CD4-positive, alpha-beta T cell treated with Interleukin-10 for 1 hour (primary cell): Measurements from ENCODE around the gene APLNR.
"Not testable (repeated sequence)": the region's sequence is repeated elsewhere in the genome, so short reads cannot be mapped to it uniquely, and the experiment has no call there.

Source experiments
- DNase-seq: peaks from one replicate; pipeline ENCODE4 v3.0.0-alpha.2; 2020

APLNR gene

GRCh38 chr11:57237204-57237681 is at the start of gene APLNR:
Gene APLNR (minus strand): TSS chr11:57237250. CDS start chr11:57237004, 246 bp downstream.
- no peak for DNase-seq

DNA sequence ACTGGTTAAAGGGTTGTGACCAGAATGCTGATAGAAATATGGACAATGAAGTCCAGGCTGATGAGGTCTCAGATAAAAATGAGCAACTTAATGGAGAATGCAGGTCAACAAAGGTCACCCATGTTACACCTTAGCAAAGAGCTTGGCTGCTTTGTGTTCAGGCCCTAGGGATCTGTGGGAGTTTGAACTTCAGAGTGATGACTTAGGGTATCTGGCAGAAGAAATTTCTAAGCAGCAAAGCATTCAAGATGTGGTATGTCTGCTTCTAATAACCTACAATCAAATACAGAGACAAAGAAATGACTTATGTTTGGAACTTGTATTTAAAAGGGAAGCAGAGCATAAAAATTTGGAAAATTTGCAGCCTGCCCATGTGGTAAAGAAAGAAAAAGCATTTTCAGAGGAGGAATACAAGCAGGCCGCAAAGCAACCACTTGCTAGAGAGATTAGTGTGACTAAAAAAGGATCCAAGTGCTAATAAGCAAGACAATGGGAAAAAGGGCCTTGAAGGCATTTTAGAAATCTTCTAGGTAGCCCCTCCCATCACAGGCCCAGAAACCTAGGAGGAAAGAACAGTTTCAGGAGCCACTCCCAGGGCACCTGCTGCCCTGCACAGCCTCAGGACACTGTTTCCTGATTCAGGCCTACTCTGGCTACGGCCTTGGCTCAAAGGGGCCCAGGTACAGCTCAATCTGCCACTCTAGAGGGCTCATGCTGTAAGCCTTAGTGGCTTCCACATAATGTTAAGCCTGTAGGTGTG is 46.4 kb upstream of the APLNR start:
- no peak for DNase-seq

GRCh38 chr11:57281546-57281945 is 44.5 kb upstream of the APLNR start:
- not testable (repeated sequence) for DNase-seq

DNA sequence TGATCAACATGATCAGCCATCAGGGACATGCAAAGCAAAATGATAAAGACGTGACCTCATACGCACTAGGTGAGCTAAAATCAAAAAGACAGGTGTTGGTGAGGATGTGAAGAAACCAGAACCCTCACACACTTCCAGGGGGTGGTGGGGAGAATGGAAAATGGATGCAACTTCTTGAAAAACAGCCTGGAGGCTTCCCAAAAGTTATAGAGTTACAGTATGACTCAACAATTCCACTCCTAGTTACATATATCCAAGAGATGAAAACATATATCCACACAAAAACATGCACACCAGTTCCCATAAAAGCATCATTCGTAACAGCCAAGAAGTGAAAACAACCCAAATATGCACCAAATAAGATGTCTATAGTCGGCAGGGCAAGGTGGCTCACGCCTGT is 42.1 kb upstream of the APLNR start:
- DNase-seq = no peak

GRCh38 chr11:57278721-57279095 is 41.7 kb upstream of the APLNR start:
- no peak for DNase-seq

DNA sequence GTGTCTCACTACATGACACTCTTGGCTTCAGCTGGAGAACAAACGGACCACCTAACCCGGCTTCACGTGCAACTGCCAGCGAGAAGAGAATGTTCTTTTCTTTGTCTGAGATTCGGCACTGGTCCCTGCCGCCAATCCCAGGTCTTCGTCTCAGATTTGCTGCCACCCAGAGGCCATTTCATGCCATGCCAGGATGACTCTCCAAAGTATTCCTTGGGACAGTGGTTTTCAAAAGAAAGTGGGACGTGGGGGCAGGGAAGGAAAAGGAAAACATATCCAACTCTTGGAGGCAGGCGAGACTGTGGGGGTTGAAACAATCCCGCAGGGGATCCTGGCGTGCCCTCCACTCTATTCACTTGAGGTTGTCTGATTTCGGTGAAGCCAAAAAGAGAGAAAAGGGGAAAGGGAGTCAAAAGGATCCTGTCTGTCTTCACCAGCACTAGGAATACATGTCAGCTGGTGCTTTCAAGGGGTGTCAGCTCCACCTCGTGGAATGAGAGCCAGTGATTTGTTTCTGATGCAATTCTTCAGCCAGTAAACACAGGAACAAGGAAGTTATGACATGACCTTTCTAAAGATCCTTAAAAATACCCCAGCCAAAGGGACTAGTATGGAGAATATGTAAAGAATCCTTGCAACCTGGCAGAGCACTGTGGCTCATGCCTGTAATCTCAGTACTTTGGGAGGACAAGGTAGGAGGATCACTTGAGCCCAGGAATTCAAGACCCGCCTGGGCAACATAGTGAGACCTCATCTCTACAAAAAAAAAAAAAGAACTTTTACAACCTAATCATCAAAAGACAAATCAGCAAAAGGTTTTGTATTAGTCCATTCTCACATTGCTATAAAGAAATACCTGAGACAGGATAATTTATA is 41.0 kb upstream of the APLNR start:
- peak; percentile 13 for DNase-seq

DNA sequence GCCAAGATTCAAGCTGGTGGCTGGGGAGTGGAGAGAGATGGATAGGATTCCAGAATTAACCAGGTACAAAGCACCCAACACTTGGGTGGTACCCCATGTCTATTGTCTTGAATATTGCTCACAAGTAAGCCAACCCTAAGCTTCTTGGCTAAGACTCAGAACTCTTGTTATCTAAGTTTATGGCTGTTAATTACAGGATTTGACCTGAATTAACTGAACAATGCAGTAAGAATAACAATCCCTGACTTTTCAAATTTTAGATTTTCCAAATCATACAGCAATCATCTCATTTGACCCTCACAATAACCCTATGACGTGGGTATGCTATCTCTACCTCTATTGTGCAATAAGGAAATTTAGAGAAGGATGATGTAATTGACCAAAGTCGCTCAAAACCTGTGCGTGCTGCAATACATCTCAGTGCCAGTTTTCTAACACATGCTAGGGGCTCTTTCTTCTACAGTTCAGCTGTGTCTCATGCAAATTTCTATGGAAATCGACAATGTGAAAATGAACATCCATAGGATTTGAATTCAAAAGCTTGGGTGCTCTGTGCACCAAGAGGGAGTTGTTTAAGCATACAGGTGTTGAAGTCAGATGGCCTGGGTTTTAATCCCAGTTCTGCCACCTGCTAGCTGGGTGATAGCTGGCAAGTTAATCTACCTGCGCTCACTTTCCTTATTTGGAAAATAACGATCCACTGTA is 40.1 kb upstream of the APLNR start:
- no peak for DNase-seq

GRCh38 chr11:57276169-57276970 is 39.3 kb upstream of the APLNR start:
- DNase-seq = no peak

GRCh38 chr11:57275582-57275981 is 38.5 kb upstream of the APLNR start:
- no peak for DNase-seq

GRCh38 chr11:57274904-57275498 is 38.0 kb upstream of the APLNR start:
- no peak for DNase-seq

DNA sequence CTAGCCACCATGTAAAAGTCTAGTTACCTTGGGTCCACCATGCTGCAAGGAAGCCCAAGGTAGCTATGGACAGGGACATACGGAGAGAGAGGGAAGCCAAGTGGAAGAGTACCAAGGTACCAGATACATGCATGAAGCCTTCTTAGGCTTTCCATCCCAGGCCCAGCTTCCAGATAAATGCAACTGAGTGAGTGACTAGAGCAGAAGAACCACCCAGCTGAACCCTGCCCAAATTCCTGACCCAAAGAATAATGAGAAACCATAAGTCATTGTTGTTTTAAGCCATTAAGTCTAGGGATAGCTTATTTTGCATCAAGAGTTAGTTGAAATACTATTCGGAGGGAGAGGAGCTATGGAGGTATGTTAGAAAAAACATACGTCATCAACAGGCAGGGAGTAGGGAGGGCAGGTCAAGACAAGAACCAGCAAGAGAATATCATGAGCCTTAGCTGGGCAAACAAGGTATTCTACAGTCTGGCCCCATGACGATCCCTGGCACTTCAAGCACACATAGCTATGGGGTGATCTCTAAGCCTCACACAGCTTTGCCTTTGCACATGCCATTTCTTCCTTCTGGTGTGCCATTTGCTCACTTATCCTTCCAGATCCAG is 36.5 kb upstream of the APLNR start:
- DNase-seq = no peak

GRCh38 chr11:57269571-57270021 is 32.5 kb upstream of the APLNR start:
- DNase-seq = no peak

- DNase-seq = no peak
Measured at GRCh38 chr11:57266157-57266556, 29.1 kb upstream of the APLNR start.

GRCh38 chr11:57263351-57263750 is 26.3 kb upstream of the APLNR start:
- DNase-seq = no peak

GRCh38 chr11:57262157-57262556 is 25.1 kb upstream of the APLNR start:
- no peak for DNase-seq

DNA sequence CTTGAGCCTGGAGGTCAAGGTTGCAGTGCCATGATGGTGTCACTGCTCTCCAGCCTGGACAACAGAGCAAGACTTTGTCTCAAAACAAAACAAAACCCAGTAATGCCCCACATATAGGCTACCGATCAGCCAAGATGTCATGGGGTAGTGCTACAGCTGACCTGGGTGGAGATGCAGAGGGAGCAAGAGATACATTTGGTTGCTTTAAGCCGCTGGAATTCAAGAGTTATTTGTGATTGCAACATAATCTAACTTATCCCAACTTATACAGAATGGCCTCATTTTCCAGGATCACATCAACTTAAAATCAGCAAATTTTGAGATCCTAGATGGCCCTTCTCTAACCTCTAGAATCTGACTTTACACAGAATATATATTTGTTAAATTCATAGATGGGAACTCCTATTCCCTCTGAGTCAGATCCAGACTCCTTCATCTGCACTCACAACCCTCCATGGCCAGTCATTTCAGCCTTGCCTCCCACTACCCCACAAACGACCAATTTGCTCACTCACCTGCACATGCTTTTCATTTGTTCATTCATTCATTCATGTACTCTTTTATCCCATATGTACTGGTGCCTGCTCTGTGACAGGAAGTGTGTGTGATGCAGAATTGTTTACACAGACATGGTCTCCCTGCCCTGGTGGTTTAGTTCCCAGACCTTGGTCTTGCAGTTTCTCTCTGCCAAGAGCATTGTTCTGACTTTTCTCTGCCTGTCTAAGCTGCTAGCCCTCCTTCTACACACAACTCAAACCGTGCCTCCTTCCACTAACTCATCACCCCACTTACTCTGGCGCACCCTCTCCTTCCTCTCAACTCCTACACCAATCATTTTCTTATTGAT is 24.1 kb upstream of the APLNR start:
- DNase-seq = no peak

- DNase-seq = no peak
Measured at GRCh38 chr11:57256119-57256518, 19.1 kb upstream of the APLNR start.

GRCh38 chr11:57255618-57256017 is 18.6 kb upstream of the APLNR start:
- no peak for DNase-seq

GRCh38 chr11:57254631-57255030 is 17.6 kb upstream of the APLNR start:
- no peak for DNase-seq

DNA sequence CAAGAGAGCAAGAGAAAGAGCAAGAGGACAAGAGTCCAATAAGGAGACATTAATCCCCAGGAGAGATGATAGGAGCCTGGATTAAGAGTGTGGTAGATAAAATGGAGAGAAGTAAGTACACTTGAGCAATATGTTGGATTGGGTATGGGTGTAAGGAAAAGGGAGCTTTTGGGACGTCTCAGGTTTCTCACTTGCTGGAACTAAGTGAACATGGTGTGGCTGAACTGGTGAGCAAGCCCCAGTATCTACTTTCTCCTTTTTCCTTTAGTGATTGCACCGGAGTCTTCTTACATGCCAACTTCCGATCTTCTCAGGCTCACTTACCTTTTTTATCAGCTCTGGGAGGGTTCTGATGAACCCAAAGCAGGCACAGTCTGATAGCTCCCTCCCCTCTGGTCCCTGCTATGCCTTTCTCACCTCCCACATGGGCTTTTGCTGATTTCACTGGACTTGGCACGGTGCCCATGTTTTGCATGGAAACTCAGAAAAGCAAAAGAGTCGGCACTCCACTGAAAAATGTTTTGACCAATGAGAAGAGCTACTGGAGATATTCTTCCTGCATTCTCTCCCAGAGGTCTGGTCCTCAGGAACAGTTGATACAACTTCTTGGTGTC is 14.5 kb upstream of the APLNR start:
- DNase-seq = no peak
